H1 (cell line): ENCODE measurements around the gene NKX2-1.

Source experiments
- EZH2 ChIP-seq: fragments of 200-600 bp; sonication (generic); IDR thresholded peaks from 2 replicates; pipeline ENCODE4 v1.7.1; 2012; ENCODE audit warnings: low read depth, mild to moderate bottlenecking, moderate library complexity, low read length, inconsistent platforms; ENCODE audit not compliant: severe bottlenecking
- JUND ChIP-seq: IDR thresholded peaks from 2 replicates; pipeline ENCODE4 v1.6.1; 2011; ENCODE audit warnings: mild to moderate bottlenecking, improper control_type of control experiment, low read length
- POLR2AphosphoS5 ChIP-seq: IDR thresholded peaks from 2 replicates; pipeline ENCODE4 v1.6.1; 2011; ENCODE audit warnings: low read depth, low read length
- YY1 ChIP-seq: IDR thresholded peaks from 2 replicates; pipeline ENCODE4 v1.6.1; 2011; ENCODE audit warnings: low read depth, mild to moderate bottlenecking, low read length
- ZNF274 ChIP-seq: IDR thresholded peaks from 2 replicates; pipeline ENCODE4 v1.7.0; 2012; ENCODE audit warnings: low read length, borderline replicate concordance; ENCODE audit errors: extremely low read depth
- TF ChIP-seq, protein P1 (sequence below), 3 experiments: IDR thresholded peaks; 1 replicate in 2 of 3; 2 replicates in 1 of 3; pipeline versions ENCODE4 v1.5.1 to v1.6.1; 2011; ENCODE audit warnings: low read length in 3 of 3, mild to moderate bottlenecking in 3 of 3, inconsistent platforms in 2 of 3, low read depth in 1 of 3, moderate library complexity in 1 of 3; ENCODE audit not compliant: insufficient read depth in 1 of 3; ENCODE audit errors: control extremely low read depth in 1 of 3
- TF ChIP-seq, protein P2 (sequence below): IDR thresholded peaks from 2 replicates; pipeline ENCODE4 v1.6.1; 2011; ENCODE audit warnings: low read length, improper control_type of control experiment

DNA sequence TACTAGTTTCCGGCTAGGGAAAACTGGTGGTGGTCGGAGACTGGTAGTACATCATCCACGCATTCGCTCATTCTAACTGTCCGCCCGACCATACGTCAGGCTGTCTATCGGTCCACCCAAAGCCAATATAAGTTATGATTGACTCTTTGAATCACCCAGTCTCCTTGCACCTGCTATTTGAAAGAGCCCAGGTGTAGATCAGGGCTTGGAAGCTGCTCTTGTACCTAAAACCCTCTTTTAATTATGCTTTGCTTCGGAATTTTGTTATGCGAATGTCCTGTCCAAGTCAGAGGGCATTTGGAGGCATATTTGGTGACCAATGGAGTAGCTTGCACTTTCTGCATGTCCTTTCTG lies 5.7 kb upstream of the NKX2-1 start:
- TF ChIP-seq EZH2 (no peak), POLR2AphosphoS5 (no peak), ZNF274 (no peak), JUND (no peak), YY1 (no peak)
- TF ChIP-seq, protein P1, sequence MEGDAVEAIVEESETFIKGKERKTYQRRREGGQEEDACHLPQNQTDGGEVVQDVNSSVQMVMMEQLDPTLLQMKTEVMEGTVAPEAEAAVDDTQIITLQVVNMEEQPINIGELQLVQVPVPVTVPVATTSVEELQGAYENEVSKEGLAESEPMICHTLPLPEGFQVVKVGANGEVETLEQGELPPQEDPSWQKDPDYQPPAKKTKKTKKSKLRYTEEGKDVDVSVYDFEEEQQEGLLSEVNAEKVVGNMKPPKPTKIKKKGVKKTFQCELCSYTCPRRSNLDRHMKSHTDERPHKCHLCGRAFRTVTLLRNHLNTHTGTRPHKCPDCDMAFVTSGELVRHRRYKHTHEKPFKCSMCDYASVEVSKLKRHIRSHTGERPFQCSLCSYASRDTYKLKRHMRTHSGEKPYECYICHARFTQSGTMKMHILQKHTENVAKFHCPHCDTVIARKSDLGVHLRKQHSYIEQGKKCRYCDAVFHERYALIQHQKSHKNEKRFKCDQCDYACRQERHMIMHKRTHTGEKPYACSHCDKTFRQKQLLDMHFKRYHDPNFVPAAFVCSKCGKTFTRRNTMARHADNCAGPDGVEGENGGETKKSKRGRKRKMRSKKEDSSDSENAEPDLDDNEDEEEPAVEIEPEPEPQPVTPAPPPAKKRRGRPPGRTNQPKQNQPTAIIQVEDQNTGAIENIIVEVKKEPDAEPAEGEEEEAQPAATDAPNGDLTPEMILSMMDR (IDR thresholded peaks at IDR 0.05; ENCODE audit: control extremely low read depth in 1 of 3, insufficient read depth in 1 of 3, low read depth in 1 of 3, low read length in 3 of 3): no peak
- TF ChIP-seq, protein P2, sequence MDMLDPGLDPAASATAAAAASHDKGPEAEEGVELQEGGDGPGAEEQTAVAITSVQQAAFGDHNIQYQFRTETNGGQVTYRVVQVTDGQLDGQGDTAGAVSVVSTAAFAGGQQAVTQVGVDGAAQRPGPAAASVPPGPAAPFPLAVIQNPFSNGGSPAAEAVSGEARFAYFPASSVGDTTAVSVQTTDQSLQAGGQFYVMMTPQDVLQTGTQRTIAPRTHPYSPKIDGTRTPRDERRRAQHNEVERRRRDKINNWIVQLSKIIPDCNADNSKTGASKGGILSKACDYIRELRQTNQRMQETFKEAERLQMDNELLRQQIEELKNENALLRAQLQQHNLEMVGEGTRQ: no peak
